H9 (cell line): Measurements from ENCODE around the gene C9orf72. TPM values are rescaled to one million over a fixed set of nuclear protein-coding genes. Genes with fewer than 3 reads are reported as not detected.

Experiments used
- DNase-seq: peaks from one replicate; pipeline ENCODE4 v3.0.0-alpha.2; 2017
- H2AFZ ChIP-seq: one replicate; pipeline ENCODE4 v1.6.1; 2013; ENCODE audit warnings: mild to moderate bottlenecking, low read length, control low read depth, moderate library complexity
- H2AK5ac ChIP-seq: 2 replicates; pipeline ENCODE4 v1.6.1; 2013; ENCODE audit warnings: low read length, control low read depth, mixed read lengths; ENCODE audit not compliant: insufficient read length
- H2BK120ac ChIP-seq: one replicate; pipeline ENCODE4 v1.6.1; 2013; ENCODE audit warnings: low read depth, mild to moderate bottlenecking, low read length, control low read depth, inconsistent platforms; ENCODE audit not compliant: poor library complexity, severe bottlenecking
- H2BK12ac ChIP-seq: 2 replicates; pipeline ENCODE4 v1.6.1; 2013; ENCODE audit warnings: low read length, control low read depth, mixed read lengths, low read depth; ENCODE audit not compliant: insufficient read length
- H2BK15ac ChIP-seq: 2 replicates; pipeline ENCODE4 v1.6.1; 2013; ENCODE audit warnings: low read depth, low read length, control low read depth
- H2BK20ac ChIP-seq: one replicate; pipeline ENCODE4 v1.6.1; 2013; ENCODE audit warnings: low read depth, mild to moderate bottlenecking, low read length, control low read depth, inconsistent platforms; ENCODE audit not compliant: poor library complexity, severe bottlenecking
- H2BK5ac ChIP-seq: 2 replicates; pipeline ENCODE4 v1.6.1; 2013; ENCODE audit warnings: low read length, control low read depth, mixed read lengths; ENCODE audit not compliant: insufficient read length
- H3K14ac ChIP-seq: 2 replicates; pipeline ENCODE4 v1.6.1; 2013; ENCODE audit warnings: low read length, control low read depth; ENCODE audit not compliant: insufficient read depth
- H3K18ac ChIP-seq: 2 replicates; pipeline ENCODE4 v1.6.1; 2013; ENCODE audit warnings: low read depth, mild to moderate bottlenecking, mixed read lengths, low read length, control low read depth; ENCODE audit not compliant: insufficient read length
- H3K23ac ChIP-seq: 2 replicates; pipeline ENCODE4 v1.6.1; 2013; ENCODE audit warnings: low read length, control low read depth, mixed read lengths, low read depth; ENCODE audit not compliant: insufficient read length
- H3K23me2 ChIP-seq: 2 replicates; pipeline ENCODE4 v1.6.1; 2013; ENCODE audit warnings: low read depth, mild to moderate bottlenecking, mixed read lengths, low read length, control low read depth; ENCODE audit not compliant: insufficient read length, poor library complexity, severe bottlenecking
- H3K27ac ChIP-seq: 2 replicates; pipeline ENCODE4 v1.5.1; 2013; ENCODE audit warnings: low read length, control low read depth, mixed read lengths, low read depth; ENCODE audit not compliant: insufficient read length
- H3K27me3 ChIP-seq: 2 replicates; pipeline ENCODE4 v1.6.1; 2013; ENCODE audit warnings: low read length, control low read depth, inconsistent platforms; ENCODE audit not compliant: insufficient read depth
- H3K4ac ChIP-seq: 2 replicates; pipeline ENCODE4 v1.6.1; 2013; ENCODE audit warnings: low read depth, mild to moderate bottlenecking, control low read depth, inconsistent platforms, low read length, moderate library complexity
- H3K4me1 ChIP-seq: 2 replicates; pipeline ENCODE4 v1.6.1; 2013; ENCODE audit warnings: low read length, control low read depth, inconsistent platforms; ENCODE audit not compliant: insufficient read depth
- H3K4me2 ChIP-seq: 2 replicates; pipeline ENCODE4 v1.6.1; 2013; ENCODE audit warnings: low read length, control low read depth, mixed read lengths; ENCODE audit not compliant: insufficient read length, insufficient read depth
- H3K56ac ChIP-seq: 2 replicates; pipeline ENCODE4 v1.6.1; 2013; ENCODE audit warnings: low read depth, mild to moderate bottlenecking, mixed read lengths, low read length, control low read depth; ENCODE audit not compliant: insufficient read length
- H3K79me1 ChIP-seq: 2 replicates; pipeline ENCODE4 v1.6.1; 2013; ENCODE audit warnings: low read depth, mild to moderate bottlenecking, moderate library complexity, low read length, control low read depth, inconsistent platforms; ENCODE audit not compliant: insufficient read depth, poor library complexity, severe bottlenecking
- H3K79me2 ChIP-seq: 2 replicates; pipeline ENCODE4 v1.6.1; 2013; ENCODE audit warnings: low read length, control low read depth, inconsistent platforms; ENCODE audit not compliant: insufficient read depth
- H3K9ac ChIP-seq: 2 replicates; pipeline ENCODE4 v1.6.1; 2013; ENCODE audit warnings: low read length, control low read depth, mixed read lengths; ENCODE audit not compliant: insufficient read length; ENCODE audit errors: extremely low read depth
- H3K9me3 ChIP-seq: one replicate; pipeline ENCODE4 v1.6.1; 2013; ENCODE audit warnings: low read depth, low read length, inconsistent platforms; ENCODE audit not compliant: control insufficient read depth
- H3T11ph ChIP-seq: one replicate; pipeline ENCODE4 v1.6.1; 2013; ENCODE audit warnings: mild to moderate bottlenecking, low read length, control low read depth, inconsistent platforms
- H4K20me1 ChIP-seq: one replicate; pipeline ENCODE4 v1.6.1; 2013; ENCODE audit not compliant: control insufficient read depth, insufficient read length, insufficient read depth
- H4K5ac ChIP-seq: 2 replicates; pipeline ENCODE4 v1.6.1; 2013; ENCODE audit warnings: low read depth, mild to moderate bottlenecking, mixed read lengths, low read length, control low read depth; ENCODE audit not compliant: insufficient read length
- H4K8ac ChIP-seq: replicated peaks from 2 replicates; pipeline ENCODE4 v1.6.1; 2013; ENCODE audit warnings: low read length, control low read depth, mixed read lengths, low read depth; ENCODE audit not compliant: insufficient read length
- H4K91ac ChIP-seq: 2 replicates; pipeline ENCODE4 v1.6.1; 2013; ENCODE audit warnings: low read depth, mild to moderate bottlenecking, moderate library complexity, mixed read lengths, low read length, control low read depth; ENCODE audit not compliant: insufficient read length
- H3K27ac Mint-ChIP-seq, 3 experiments: 2 replicates in 2 of 3; 3 replicates in 1 of 3; pipeline ENCODE4 v1.8.0; 2020 to 2021; ENCODE audit warnings: mixed read lengths in 3 of 3, mild to moderate bottlenecking in 1 of 3, moderate library complexity in 1 of 3
- H3K27me3 Mint-ChIP-seq: 2 replicates; pipeline ENCODE4 v1.8.0; 2021; ENCODE audit warnings: low read depth, mild to moderate bottlenecking, moderate library complexity, mixed read lengths
- H3K36me3 Mint-ChIP-seq, 3 experiments: 2 replicates in 2 of 3; 3 replicates in 1 of 3; pipeline ENCODE4 v1.8.0; 2020 to 2021; ENCODE audit warnings: low read depth in 3 of 3, mixed read lengths in 3 of 3; ENCODE audit not compliant: insufficient read depth in 1 of 3
- H3K4me1 Mint-ChIP-seq, 2 experiments: 2 replicates each; pipeline ENCODE4 v1.8.0; 2020; ENCODE audit warnings: mixed read lengths in 2 of 2
- H3K4me3 Mint-ChIP-seq, 2 experiments: 2 replicates in 1 of 2; 3 replicates in 1 of 2; pipeline ENCODE4 v1.8.0; 2020 to 2021; ENCODE audit warnings: mild to moderate bottlenecking in 2 of 2, mixed read lengths in 2 of 2, moderate library complexity in 1 of 2
- H3K9me3 Mint-ChIP-seq, 2 experiments: 2 replicates in 1 of 2; 3 replicates in 1 of 2; pipeline ENCODE4 v1.8.0; 2020; ENCODE audit warnings: mild to moderate bottlenecking in 2 of 2, mixed read lengths in 2 of 2, moderate library complexity in 1 of 2
- CTCF ChIP-seq: fragments of 200-600 bp; sonication (generic); conservative IDR thresholded peaks from 3 replicates; pipeline ENCODE4 v1.8.0; 2021; ENCODE audit warnings: antibody characterized with exemption, mild to moderate bottlenecking
- WGBS: extraction: QIAGEN DNeasy Blood & Tissue Kit; methylation state at CpG from one replicate; pipeline ENCODE4 v1.1.7; 2013; ENCODE audit warnings: missing lambda C conversion rate, low lambda C conversion rate, mixed read lengths; ENCODE audit not compliant: insufficient read length; ENCODE audit errors: extremely low coverage; 5-methylcytosine and 5-hydroxymethylcytosine counted together
- total RNA-seq: library from RNA; stranded (reverse); gene quantifications from 2 replicates; pipeline ENCODE4 v1.2.1, GENCODE V29; 2021

Gene C9orf72
- total RNA-seq, 1 experiment from 2014 or later = 17.0 TPM

GRCh38 chr9:27619743-27620142 is 46.5 kb upstream of the C9orf72 start:
- H2BK15ac ChIP-seq = no peak overlapping the region
- no peaks in the 10 kb centered on the region for H3K9me3 ChIP-seq
- H2BK20ac ChIP-seq = no peak overlapping the region
- H2BK5ac ChIP-seq = no peak overlapping the region
- H3K18ac ChIP-seq = no peak overlapping the region
- H3K9me3 Mint-ChIP-seq = no peaks in the 10 kb centered on the region
- no peak overlapping the region for H3K56ac ChIP-seq
- no peak for DNase-seq
- H4K5ac ChIP-seq = no peak overlapping the region
- no peaks in the 10 kb centered on the region for H3K4me1 ChIP-seq
- no peak for TF ChIP-seq CTCF
- no peak overlapping the region for H3K9ac ChIP-seq
- H4K91ac ChIP-seq = no peak overlapping the region
- H3K4me1 Mint-ChIP-seq = no peaks in the 10 kb centered on the region
- no peaks in the 10 kb centered on the region for H4K20me1 ChIP-seq
- no peak overlapping the region for H3K27ac ChIP-seq
- no peak overlapping the region for H4K8ac ChIP-seq
- no CpG with 5 or more reads among the region's 6 CpGs for WGBS
- no peak overlapping the region for H3K4me3 Mint-ChIP-seq
- H3K23ac ChIP-seq = no peak overlapping the region
- H3K23me2 ChIP-seq = no peaks in the 10 kb centered on the region
- H3K36me3 Mint-ChIP-seq = no peaks in the 10 kb centered on the region
- H3K27me3 Mint-ChIP-seq = no peaks in the 10 kb centered on the region
- H3K27ac Mint-ChIP-seq = no peak overlapping the region
- no peak overlapping the region for H2BK120ac ChIP-seq
- H3K4ac ChIP-seq = no peak overlapping the region
- H3K14ac ChIP-seq = no peak overlapping the region; the same call in 1 of the 2 replicates
- no peaks in the 10 kb centered on the region for H3K79me2 ChIP-seq
- no peak overlapping the region for H2AK5ac ChIP-seq
- no peak overlapping the region for H3T11ph ChIP-seq
- no peaks in the 10 kb centered on the region for H3K27me3 ChIP-seq
- H2BK12ac ChIP-seq = no peak overlapping the region
- H3K79me1 ChIP-seq = no peaks in the 10 kb centered on the region
- no peak overlapping the region for H3K4me2 ChIP-seq
- no peak overlapping the region for H2AFZ ChIP-seq
